SK-N-SH (cell line): Measurements from ENCODE around the gene EPS8L2. TPM values are rescaled to one million over a fixed set of nuclear protein-coding genes. Genes with fewer than 3 reads are reported as not detected.

Source experiments
- CTCF ChIA-PET: fragments of 300-600, 350-600 bp; formaldehyde crosslinking; extraction: SDS; loops from one replicate; lab custom pipeline; 2021; lab: Yijun Ruan, JAX
- POLR2A ChIA-PET: fragments of 350-600 bp; sonication (Branson Sonifier 250); formaldehyde crosslinking; extraction: SDS; loops from one replicate; lab custom pipeline; 2020; ENCODE audit warnings: antibody characterized with exemption, inconsistent platforms; lab: Yijun Ruan, JAX
- DNase-seq: peaks from one replicate; pipeline ENCODE4 v3.0.0; 2012
- H2AFZ ChIP-seq: fragments of 200-600 bp; sonication (generic); 2 replicates; pipeline ENCODE4 v1.8.1; 2016; ENCODE audit warnings: antibody characterized with exemption, mild to moderate bottlenecking, low read depth
- H3F3A ChIP-seq: fragments of 200-600 bp; sonication (generic); replicated peaks from 2 replicates; pipeline ENCODE3; 2016; ENCODE audit warnings: antibody characterized with exemption, mild to moderate bottlenecking; ENCODE audit not compliant: insufficient read depth
- H3K27ac ChIP-seq, 2 experiments: fragments of 200-500 bp in 1 of 2; fragments of 200-600 bp in 1 of 2; sonication (Bioruptor generic) in 1 of 2; sonication (generic), shearing (Covaris generic) in 1 of 2; 2 replicates each; pipeline versions ENCODE4 v1.5.1 to v1.6.1; 2014 to 2016; ENCODE audit warnings: low read depth in 2 of 2, inconsistent platforms in 1 of 2, low read length in 1 of 2, mild to moderate bottlenecking in 1 of 2, mixed read lengths in 1 of 2
- H3K27me3 ChIP-seq: fragments of 200-600 bp; sonication (generic), shearing (Covaris generic); 2 replicates; pipeline ENCODE4 v1.6.1; 2016; ENCODE audit warnings: mixed run types; ENCODE audit not compliant: insufficient read depth
- H3K36me3 ChIP-seq, 2 experiments: fragments of 200-500 bp in 1 of 2; fragments of 200-600 bp in 1 of 2; sonication (Bioruptor generic) in 1 of 2; sonication (generic) in 1 of 2; replicated peaks in 1 of 2; 2 replicates each; pipeline versions ENCODE3 to v1.5.1; 2014 to 2016; ENCODE audit warnings: low read length in 1 of 2, mild to moderate bottlenecking in 1 of 2; ENCODE audit not compliant: insufficient read depth in 2 of 2, control insufficient read depth in 1 of 2
- H3K4me1 ChIP-seq, 2 experiments: fragments of 200-500 bp in 1 of 2; fragments of 200-600 bp in 1 of 2; sonication (Bioruptor generic) in 1 of 2; sonication (generic), shearing (Covaris generic) in 1 of 2; 2 replicates each; pipeline versions ENCODE4 v1.5.1 to v1.6.1; 2014 to 2016; ENCODE audit warnings: low read depth in 1 of 2, low read length in 1 of 2, mixed run types in 1 of 2; ENCODE audit not compliant: insufficient read depth in 2 of 2, control insufficient read depth in 1 of 2
- H3K4me2 ChIP-seq: fragments of 200-600 bp; sonication (generic), shearing (Covaris generic); 2 replicates; pipeline ENCODE4 v1.6.1; 2017; ENCODE audit warnings: mixed run types
- H3K4me3 ChIP-seq, 2 experiments: fragments of 200-500 bp in 1 of 2; fragments of 200-600 bp in 1 of 2; sonication (Bioruptor generic) in 1 of 2; sonication (generic), shearing (Covaris generic) in 1 of 2; 2 replicates each; pipeline versions ENCODE4 v1.5.1 to v1.8.1; 2014 to 2016; ENCODE audit warnings: low read depth in 2 of 2, inconsistent platforms in 1 of 2, low read length in 1 of 2, mild to moderate bottlenecking in 1 of 2, mixed read lengths in 1 of 2, moderate library complexity in 1 of 2
- H3K79me2 ChIP-seq: fragments of 200-600 bp; sonication (generic); 2 replicates; pipeline ENCODE4 v1.8.1; 2017; ENCODE audit warnings: mild to moderate bottlenecking; ENCODE audit not compliant: insufficient read depth
- H3K9ac ChIP-seq: fragments of 200-600 bp; sonication (generic); 2 replicates; pipeline ENCODE4 v1.6.1; 2017; ENCODE audit warnings: mixed run types
- H3K9me2 ChIP-seq: fragments of 200-600 bp; sonication (generic); 2 replicates; pipeline ENCODE4 v1.6.1; 2017; ENCODE audit warnings: mixed run types
- H3K9me3 ChIP-seq: fragments of 200-600 bp; sonication (generic); 2 replicates; pipeline ENCODE4 v1.6.1; 2017; ENCODE audit warnings: mixed run types, mild to moderate bottlenecking, moderate library complexity
- H4K20me1 ChIP-seq: fragments of 200-600 bp; sonication (generic); 2 replicates; pipeline ENCODE4 v1.6.1; 2017; ENCODE audit warnings: mild to moderate bottlenecking, mixed run types; ENCODE audit not compliant: insufficient read depth
- ELF1 ChIP-seq: IDR thresholded peaks from 2 replicates; pipeline ENCODE4 v1.4.0; 2012
- MAX ChIP-seq: IDR thresholded peaks from 2 replicates; pipeline ENCODE4 v1.4.0; 2012; ENCODE audit warnings: low read depth
- MXI1 ChIP-seq: IDR thresholded peaks from 2 replicates; pipeline ENCODE4 v1.6.1; 2012; ENCODE audit warnings: mild to moderate bottlenecking, low read depth, low read length, improper control_type of control experiment
- POLR2AphosphoS5 ChIP-seq: IDR thresholded peaks from 2 replicates; pipeline ENCODE4 v1.6.1; 2012; ENCODE audit warnings: low read depth, low read length
- RFX5 ChIP-seq: IDR thresholded peaks from 2 replicates; pipeline ENCODE4 v1.6.1; 2012; ENCODE audit warnings: mild to moderate bottlenecking, improper control_type of control experiment, low read length
- SMC3 ChIP-seq: IDR thresholded peaks from 2 replicates; pipeline ENCODE4 v1.6.1; 2012; ENCODE audit warnings: low read depth, low read length, improper control_type of control experiment
- TEAD4 ChIP-seq: IDR thresholded peaks from 2 replicates; pipeline ENCODE4 v1.4.0; 2012; ENCODE audit warnings: mild to moderate bottlenecking, borderline replicate concordance; ENCODE audit not compliant: insufficient read depth
- YY1 ChIP-seq: IDR thresholded peaks from 2 replicates; pipeline ENCODE4 v1.4.0; 2012; ENCODE audit warnings: low read depth, mild to moderate bottlenecking
- WGBS: methylation state at CpG from one replicate; pipeline ENCODE4 v1.1.6; 2017; ENCODE audit warnings: low lambda C conversion rate; 5-methylcytosine and 5-hydroxymethylcytosine counted together
- polyA plus RNA-seq, 3 experiments: library from polyadenylated mRNA; depleted of rRNA; stranded (reverse); fragments of >200 nt; gene quantifications; 2 replicates each; pipeline ENCODE4 v1.2.3, GENCODE V29; 2012
- TF ChIP-seq, protein P1 (sequence below): IDR thresholded peaks from 2 replicates; pipeline ENCODE4 v1.4.0; 2012; ENCODE audit warnings: low read depth, borderline replicate concordance
- TF ChIP-seq, protein P2 (sequence below): fragments of 150-350 bp; IDR thresholded peaks from 2 replicates; pipeline ENCODE4 v1.6.1; 2017; ENCODE audit warnings: antibody characterized with exemption, low read length, low read depth, borderline replicate concordance
- TF ChIP-seq, protein P3 (sequence below): IDR thresholded peaks from 2 replicates; pipeline ENCODE4 v1.4.0; 2012; ENCODE audit warnings: low read depth, borderline replicate concordance

The EPS8L2 gene
- polyA plus RNA-seq, 1 of the 3 experiments (the other 2 are of a cell fraction), result 0.74 TPM

- Histone ChIP-seq H3F3A (no peaks in the 10 kb centered on the region), H3K27me3 (no peaks in the 10 kb centered on the region), H2AFZ (peak within 1 kb of the TSS; percentile 88; the same call in 1 of the 2 replicates), H3K4me3 (peak within 1 kb of the TSS; percentile 89 to 97), H3K9me3 (no peaks in the 10 kb centered on the region), H3K79me2 (peaks cover 52% of the 10 kb centered on the region), H3K4me2 (peak within 1 kb of the TSS; percentile 92), H3K36me3 (peaks cover 0 to 2% of the 10 kb centered on the region in 2 experiments), H3K4me1 (peaks cover 13 to 19% of the 10 kb centered on the region in 2 experiments; a peak in 2 of 4 replicates), H4K20me1 (peaks cover 16% of the 10 kb centered on the region), H3K9me2 (no peaks in the 10 kb centered on the region), H3K9ac (peak within 1 kb of the TSS; percentile 94), H3K27ac (peak within 1 kb of the TSS; percentile 89 to 98)
- TF ChIP-seq, protein P1, sequence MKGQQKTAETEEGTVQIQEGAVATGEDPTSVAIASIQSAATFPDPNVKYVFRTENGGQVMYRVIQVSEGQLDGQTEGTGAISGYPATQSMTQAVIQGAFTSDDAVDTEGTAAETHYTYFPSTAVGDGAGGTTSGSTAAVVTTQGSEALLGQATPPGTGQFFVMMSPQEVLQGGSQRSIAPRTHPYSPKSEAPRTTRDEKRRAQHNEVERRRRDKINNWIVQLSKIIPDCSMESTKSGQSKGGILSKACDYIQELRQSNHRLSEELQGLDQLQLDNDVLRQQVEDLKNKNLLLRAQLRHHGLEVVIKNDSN, result peak; percentile 57; the same call in 1 of the 2 replicates
- TF ChIP-seq, protein P2, sequence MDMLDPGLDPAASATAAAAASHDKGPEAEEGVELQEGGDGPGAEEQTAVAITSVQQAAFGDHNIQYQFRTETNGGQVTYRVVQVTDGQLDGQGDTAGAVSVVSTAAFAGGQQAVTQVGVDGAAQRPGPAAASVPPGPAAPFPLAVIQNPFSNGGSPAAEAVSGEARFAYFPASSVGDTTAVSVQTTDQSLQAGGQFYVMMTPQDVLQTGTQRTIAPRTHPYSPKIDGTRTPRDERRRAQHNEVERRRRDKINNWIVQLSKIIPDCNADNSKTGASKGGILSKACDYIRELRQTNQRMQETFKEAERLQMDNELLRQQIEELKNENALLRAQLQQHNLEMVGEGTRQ, result 0 out of 2 replicates have a peak, but pooled peaks have one; percentile 12
- TF ChIP-seq POLR2AphosphoS5 (no peak), TEAD4 (no peak), MAX (peak; percentile 95), YY1 (0 out of 2 replicates have a peak, but pooled peaks have one; percentile 28)
- TF ChIP-seq, protein P3, sequence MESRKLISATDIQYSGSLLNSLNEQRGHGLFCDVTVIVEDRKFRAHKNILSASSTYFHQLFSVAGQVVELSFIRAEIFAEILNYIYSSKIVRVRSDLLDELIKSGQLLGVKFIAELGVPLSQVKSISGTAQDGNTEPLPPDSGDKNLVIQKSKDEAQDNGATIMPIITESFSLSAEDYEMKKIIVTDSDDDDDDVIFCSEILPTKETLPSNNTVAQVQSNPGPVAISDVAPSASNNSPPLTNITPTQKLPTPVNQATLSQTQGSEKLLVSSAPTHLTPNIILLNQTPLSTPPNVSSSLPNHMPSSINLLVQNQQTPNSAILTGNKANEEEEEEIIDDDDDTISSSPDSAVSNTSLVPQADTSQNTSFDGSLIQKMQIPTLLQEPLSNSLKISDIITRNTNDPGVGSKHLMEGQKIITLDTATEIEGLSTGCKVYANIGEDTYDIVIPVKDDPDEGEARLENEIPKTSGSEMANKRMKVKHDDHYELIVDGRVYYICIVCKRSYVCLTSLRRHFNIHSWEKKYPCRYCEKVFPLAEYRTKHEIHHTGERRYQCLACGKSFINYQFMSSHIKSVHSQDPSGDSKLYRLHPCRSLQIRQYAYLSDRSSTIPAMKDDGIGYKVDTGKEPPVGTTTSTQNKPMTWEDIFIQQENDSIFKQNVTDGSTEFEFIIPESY, result peak; percentile 3; the same call in 1 of the 2 replicates
- DNase-seq, result peak; percentile 95
- WGBS, result 5% methylated on average over 8 of the region's 103 CpGs
- POLR2A ChIA-PET, result interaction anchor here (1.1 to 1.9 kb wide), 3 partner anchors 12 to 124 kb away, joined by 3 to 5 read pairs (median 5); partner anchors contain the start of gene PNPLA2
- CTCF ChIA-PET, result interaction anchor here (1.0 to 11.4 kb wide), 4 partner anchors 12 to 124 kb away, joined by 3 to 122 read pairs (median 4); partner anchors contain the start of genes GATD1 and PNPLA2
These were observed 11.3 kb upstream of the EPS8L2 start, which contains the start of gene DEAF1 for GRCh38 chr11:694563-695287. DEAF1 (minus strand) TSS chr11:695222; CDS start chr11:695047, 175 bp downstream.

DNA sequence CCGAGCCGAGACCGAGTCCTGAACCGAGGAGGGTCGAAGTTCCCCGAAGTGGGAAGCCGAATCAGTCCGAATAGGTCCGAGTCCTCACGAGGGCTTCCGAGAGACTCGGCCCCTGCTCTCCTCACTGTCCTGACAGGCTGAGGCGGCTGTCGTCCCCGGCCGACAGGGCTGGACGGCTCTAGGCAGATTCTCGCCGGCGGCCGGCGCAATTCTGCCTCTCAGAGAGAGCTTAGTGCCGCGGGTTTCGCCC, 10.8 kb upstream of the EPS8L2 start:
- H3K9me3 ChIP-seq, result no peaks in the 10 kb centered on the region
- peaks cover 52% of the 10 kb centered on the region for H3K79me2 ChIP-seq
- no peaks in the 10 kb centered on the region for H3K9me2 ChIP-seq
- 0 out of 2 replicates have a peak overlapping the region, but pooled peaks have one; percentile 88 for H2AFZ ChIP-seq
- peak overlapping the region; percentile 94 for H3K9ac ChIP-seq
- CTCF ChIA-PET, result interaction anchor here (1.0 to 11.4 kb wide), 5 partner anchors 9 to 124 kb away, joined by 3 to 122 read pairs (median 5); partner anchors contain the start of genes GATD1 and PNPLA2
- H4K20me1 ChIP-seq, result peaks cover 16% of the 10 kb centered on the region
- no peaks in the 10 kb centered on the region for H3K27me3 ChIP-seq
- H3K4me3 ChIP-seq, result peak overlapping the region; percentile 89 to 97
- H3K4me1 ChIP-seq, result peaks cover 13 to 19% of the 10 kb centered on the region in 2 experiments; a peak in 2 of 4 replicates
- H3K4me2 ChIP-seq, result peak overlapping the region; percentile 92; the same call in 1 of the 2 replicates
- H3F3A ChIP-seq, result no peaks in the 10 kb centered on the region
- 1% methylated on average over 15 of the region's 25 CpGs for WGBS
- POLR2A ChIA-PET, result interaction anchor here (1.1 to 1.9 kb wide), 5 partner anchors 10 to 124 kb away, joined by 3 to 6 read pairs (median 5); partner anchors contain the start of gene PNPLA2
- H3K27ac ChIP-seq, result peak overlapping the region; percentile 89 to 98
- TF ChIP-seq RFX5, result no peak
- TF ChIP-seq MXI1, result no peak
- TF ChIP-seq ELF1, result no peak
- no peak for TF ChIP-seq SMC3
- no peak for DNase-seq
- H3K36me3 ChIP-seq, result peaks cover 0 to 2% of the 10 kb centered on the region in 2 experiments
